Gastrocnemius medialis (tissue), 4 donors: Measurements from ENCODE around the gene LSM11.

Experiments used
- CTCF ChIP-seq, 5 experiments: fragments of 450-650 bp in 3 of 5; fragments of 200-600 bp in 2 of 5; sonication (generic) in 2 of 5; IDR thresholded peaks in 4 of 5; conservative IDR thresholded peaks in 1 of 5; 1 replicate in 4 of 5; 2 replicates in 1 of 5; pipeline ENCODE4 v1.5.1; 2016 to 2019; ENCODE audit warnings: antibody characterized with exemption in 5 of 5, mild to moderate bottlenecking in 3 of 5, moderate library complexity in 3 of 5
- POLR2A ChIP-seq, 2 donors: fragments of 450-650 bp; IDR thresholded peaks; one replicate each; pipeline ENCODE4 v1.6.1; 2017; ENCODE audit warnings: antibody characterized with exemption in 2 of 2, mild to moderate bottlenecking in 2 of 2, moderate library complexity in 2 of 2

GRCh38 chr5:157732596-157733262 is 10.8 kb upstream of the LSM11 start:
- TF ChIP-seq CTCF (IDR thresholded peaks at IDR 0.05 in 4 of 5, conservative IDR thresholded peaks at IDR 0.05 in 1 of 5) (no peak), POLR2A (IDR thresholded peaks at IDR 0.05) (no peak)
